OCI-LY1 (cell line): ENCODE results near the gene ARHGAP22.

ENCODE experiments used
- H2AFZ ChIP-seq: fragments of 200-600 bp; sonication (generic), shearing (Covaris generic); 2 replicates; pipeline ENCODE4 v1.6.0; 2014; ENCODE audit warnings: antibody characterized with exemption, mild to moderate bottlenecking, low read length
- H3F3A ChIP-seq: fragments of 200-600 bp; sonication (generic), shearing (Covaris generic); 2 replicates; pipeline ENCODE4 v1.6.0; 2014; ENCODE audit warnings: mild to moderate bottlenecking, antibody characterized with exemption, low read length, moderate library complexity; ENCODE audit not compliant: insufficient read depth
- H3K27ac ChIP-seq: fragments of 200-600 bp; sonication (generic); 2 replicates; pipeline ENCODE4 v1.5.1; 2014; ENCODE audit warnings: low read length, mixed run types, mild to moderate bottlenecking, low read depth; ENCODE audit not compliant: poor library complexity, severe bottlenecking
- H3K27me3 ChIP-seq: fragments of 200-600 bp; sonication (generic); 2 replicates; pipeline ENCODE4 v1.6.0; 2014; ENCODE audit warnings: antibody characterized with exemption, mild to moderate bottlenecking, low read length, moderate library complexity; ENCODE audit not compliant: insufficient read depth
- H3K36me3 ChIP-seq: fragments of 200-600 bp; sonication (generic); 2 replicates; pipeline ENCODE4 v1.6.1; 2014; ENCODE audit warnings: mild to moderate bottlenecking, antibody characterized with exemption, low read length, moderate library complexity, mixed read lengths; ENCODE audit not compliant: insufficient read depth
- H3K4me1 ChIP-seq: fragments of 200-600 bp; sonication (generic); 2 replicates; pipeline ENCODE4 v1.5.1; 2014; ENCODE audit warnings: mild to moderate bottlenecking, low read length, moderate library complexity; ENCODE audit not compliant: insufficient read depth, severe bottlenecking
- H3K4me2 ChIP-seq: fragments of 200-600 bp; sonication (generic), shearing (Covaris generic); 2 replicates; pipeline ENCODE4 v1.6.1; 2014; ENCODE audit warnings: low read length
- H3K4me3 ChIP-seq: fragments of 200-600 bp; sonication (generic); 2 replicates; pipeline ENCODE4 v1.5.1; 2014; ENCODE audit warnings: low read length, low read depth, mild to moderate bottlenecking, mixed read lengths; ENCODE audit not compliant: poor library complexity, severe bottlenecking
- H3K79me2 ChIP-seq: fragments of 200-600 bp; shearing (Covaris generic); 2 replicates; pipeline ENCODE4 v1.6.1; 2016; ENCODE audit warnings: mixed run types, low read length, mixed read lengths; ENCODE audit not compliant: insufficient read depth
- H3K9ac ChIP-seq: fragments of 200-600 bp; sonication (generic), shearing (Covaris generic); 2 replicates; pipeline ENCODE4 v1.6.1; 2014; ENCODE audit warnings: mild to moderate bottlenecking, low read length, mixed read lengths
- H3K9me2 ChIP-seq: fragments of 200-600 bp; sonication (generic), shearing (Covaris generic); 2 replicates; pipeline ENCODE4 v1.6.1; 2014; ENCODE audit warnings: low read depth, mild to moderate bottlenecking, low read length, mixed read lengths
- H3K9me3 ChIP-seq: fragments of 200-600 bp; shearing (Covaris generic); 2 replicates; pipeline ENCODE4 v1.6.1; 2014; ENCODE audit warnings: low read length, mixed read lengths
- H4K20me1 ChIP-seq: fragments of 200-600 bp; sonication (generic), shearing (Covaris generic); 2 replicates; pipeline ENCODE4 v1.6.0; 2016; ENCODE audit warnings: mild to moderate bottlenecking, low read length; ENCODE audit not compliant: insufficient read depth
- EZH2 ChIP-seq: fragments of 200-600 bp; sonication (generic), shearing (Covaris generic); IDR thresholded peaks from 2 replicates; pipeline ENCODE4 v1.8.0; 2017; ENCODE audit warnings: borderline replicate concordance, mixed run types, mild to moderate bottlenecking, antibody characterized with exemption, low read length, moderate library complexity, mixed read lengths
- TF ChIP-seq, protein P1 (sequence below): fragments of 200-600 bp; sonication (generic), shearing (Covaris generic); IDR thresholded peaks from 2 replicates; pipeline ENCODE4 v1.5.1; 2017; ENCODE audit warnings: mild to moderate bottlenecking, antibody characterized with exemption, low read length, moderate library complexity, mixed read lengths

The ARHGAP22 gene

DNA sequence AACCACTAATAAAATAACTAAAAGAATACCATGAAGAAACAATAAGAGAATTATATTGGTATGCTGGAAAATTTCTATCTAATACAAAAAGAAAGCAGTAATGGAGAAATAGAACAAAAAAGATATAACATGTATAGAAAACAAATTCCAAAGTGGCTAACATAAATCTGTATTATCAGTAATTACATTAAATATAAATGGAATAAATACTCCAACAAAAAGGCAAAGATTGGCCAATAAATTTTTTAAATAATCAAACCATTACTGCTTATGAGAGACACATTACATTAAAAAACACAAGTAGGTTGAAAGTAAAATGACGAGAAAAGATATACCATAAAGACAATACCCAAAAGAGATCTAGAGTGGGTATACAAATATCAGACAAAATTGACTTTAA lies 90.0 kb downstream of the ARHGAP22 start:
- Histone ChIP-seq H3K27me3 (no peaks in the 10 kb centered on the region), H3K4me3 (no peak overlapping the region), H3K79me2 (no peaks in the 10 kb centered on the region), H2AFZ (no peak overlapping the region), H3K9ac (no peak overlapping the region), H3K9me3 (no peaks in the 10 kb centered on the region), H3F3A (no peaks in the 10 kb centered on the region), H3K4me1 (no peaks in the 10 kb centered on the region), H4K20me1 (no peaks in the 10 kb centered on the region), H3K4me2 (no peak overlapping the region), H3K9me2 (no peaks in the 10 kb centered on the region), H3K36me3 (no peaks in the 10 kb centered on the region), H3K27ac (no peak overlapping the region)
- TF ChIP-seq, protein P1, sequence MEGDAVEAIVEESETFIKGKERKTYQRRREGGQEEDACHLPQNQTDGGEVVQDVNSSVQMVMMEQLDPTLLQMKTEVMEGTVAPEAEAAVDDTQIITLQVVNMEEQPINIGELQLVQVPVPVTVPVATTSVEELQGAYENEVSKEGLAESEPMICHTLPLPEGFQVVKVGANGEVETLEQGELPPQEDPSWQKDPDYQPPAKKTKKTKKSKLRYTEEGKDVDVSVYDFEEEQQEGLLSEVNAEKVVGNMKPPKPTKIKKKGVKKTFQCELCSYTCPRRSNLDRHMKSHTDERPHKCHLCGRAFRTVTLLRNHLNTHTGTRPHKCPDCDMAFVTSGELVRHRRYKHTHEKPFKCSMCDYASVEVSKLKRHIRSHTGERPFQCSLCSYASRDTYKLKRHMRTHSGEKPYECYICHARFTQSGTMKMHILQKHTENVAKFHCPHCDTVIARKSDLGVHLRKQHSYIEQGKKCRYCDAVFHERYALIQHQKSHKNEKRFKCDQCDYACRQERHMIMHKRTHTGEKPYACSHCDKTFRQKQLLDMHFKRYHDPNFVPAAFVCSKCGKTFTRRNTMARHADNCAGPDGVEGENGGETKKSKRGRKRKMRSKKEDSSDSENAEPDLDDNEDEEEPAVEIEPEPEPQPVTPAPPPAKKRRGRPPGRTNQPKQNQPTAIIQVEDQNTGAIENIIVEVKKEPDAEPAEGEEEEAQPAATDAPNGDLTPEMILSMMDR, result no peak
- TF ChIP-seq EZH2, result no peak

DNA sequence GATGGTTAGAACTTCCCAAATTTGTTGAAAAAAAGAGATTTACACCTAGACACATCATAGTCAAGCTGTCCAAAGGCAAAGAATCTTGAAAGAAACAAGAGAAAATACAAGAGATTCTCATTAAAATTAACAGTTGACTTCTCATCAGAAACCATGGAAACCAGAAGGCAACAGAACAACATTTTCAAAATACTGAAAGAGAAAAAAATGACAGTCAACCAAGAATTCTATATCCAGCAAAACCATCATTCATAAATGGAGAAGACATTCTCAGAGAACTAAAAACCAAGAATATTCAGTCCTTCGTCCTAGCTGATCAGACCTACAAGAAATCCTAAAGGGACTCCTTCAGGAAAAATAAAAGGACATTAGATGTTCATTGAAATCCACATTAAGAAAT lies 90.6 kb downstream of the ARHGAP22 start:
- no peaks in the 10 kb centered on the region for H3K36me3 ChIP-seq
- no peaks in the 10 kb centered on the region for H4K20me1 ChIP-seq
- H3F3A ChIP-seq, result no peaks in the 10 kb centered on the region
- H3K79me2 ChIP-seq, result no peaks in the 10 kb centered on the region
- H2AFZ ChIP-seq, result no peak overlapping the region
- no peak overlapping the region for H3K4me3 ChIP-seq
- no peak overlapping the region for H3K9ac ChIP-seq
- H3K27me3 ChIP-seq, result no peaks in the 10 kb centered on the region
- H3K9me3 ChIP-seq, result no peaks in the 10 kb centered on the region
- TF ChIP-seq, protein P1, result no peak
- no peak for TF ChIP-seq EZH2
- H3K9me2 ChIP-seq, result no peaks in the 10 kb centered on the region
- H3K27ac ChIP-seq, result no peak overlapping the region
- no peak overlapping the region for H3K4me2 ChIP-seq
- no peaks in the 10 kb centered on the region for H3K4me1 ChIP-seq

DNA sequence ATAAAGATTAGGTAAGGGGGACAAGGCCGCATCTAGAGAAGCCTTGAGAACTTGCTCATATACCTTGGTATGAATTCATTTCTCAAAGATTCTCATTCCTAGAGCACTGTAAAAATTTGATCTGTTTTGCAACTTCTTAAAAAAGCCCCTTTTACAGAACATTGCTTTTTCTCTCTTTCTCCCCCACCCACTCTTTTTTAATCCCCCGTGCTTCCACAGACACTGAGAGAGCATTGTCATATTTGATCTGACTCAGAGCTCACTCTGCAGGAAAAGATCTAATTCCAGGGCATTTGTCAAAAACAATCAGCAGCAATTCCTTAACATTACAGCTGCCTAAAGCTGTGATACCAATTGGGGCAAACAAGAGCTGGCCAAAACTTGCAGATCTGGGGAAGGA lies 92.0 kb downstream of the ARHGAP22 start:
- no peak overlapping the region for H3K27ac ChIP-seq
- no peaks in the 10 kb centered on the region for H3K4me1 ChIP-seq
- H3K9ac ChIP-seq, result no peak overlapping the region
- H3K4me3 ChIP-seq, result no peak overlapping the region
- H4K20me1 ChIP-seq, result no peaks in the 10 kb centered on the region
- no peak overlapping the region for H3K4me2 ChIP-seq
- TF ChIP-seq, protein P1, result no peak
- TF ChIP-seq EZH2, result no peak
- H3K9me3 ChIP-seq, result no peaks in the 10 kb centered on the region
- no peaks in the 10 kb centered on the region for H3F3A ChIP-seq
- H3K27me3 ChIP-seq, result no peaks in the 10 kb centered on the region
- no peaks in the 10 kb centered on the region for H3K9me2 ChIP-seq
- no peaks in the 10 kb centered on the region for H3K36me3 ChIP-seq
- no peaks in the 10 kb centered on the region for H3K79me2 ChIP-seq
- no peak overlapping the region for H2AFZ ChIP-seq
